ENCODE measurements around the gene NEGR1.

The NEGR1 gene

GRCh38 chr1:71424536-71424935, 857.8 kb downstream of the NEGR1 start:
- no peak for TF ChIP-seq Cebpa-rat (IDR thresholded peaks at IDR 0.05)
- no peak overlapping the region for H3K9ac ChIP-seq
- H3K36me3 ChIP-seq, result no peaks in the 10 kb centered on the region
- H4K20me1 ChIP-seq, result no peaks in the 10 kb centered on the region; a peak in 1 of 22 replicates
- no peaks in the 10 kb centered on the region for H3K9me3 ChIP-seq (replicated peaks in 1 of 11)
- H3K4me2 ChIP-seq, result no peak overlapping the region
- no peaks in the 10 kb centered on the region for H3K27me3 ChIP-seq
- no peaks in the 10 kb centered on the region for H3K4me1 ChIP-seq
- no peak overlapping the region for H3K4me3 ChIP-seq
- no peak overlapping the region for H3K27ac ChIP-seq

- Histone ChIP-seq H3K9me3 (replicated peaks in 1 of 11) (no peaks in the 10 kb centered on the region), H3K4me1 (no peaks in the 10 kb centered on the region), H3K4me2 (no peak overlapping the region), H3K36me3 (no peaks in the 10 kb centered on the region), H3K27ac (no peak overlapping the region), H4K20me1 (no peaks in the 10 kb centered on the region; a peak in 1 of 22 replicates), H3K27me3 (no peaks in the 10 kb centered on the region), H3K4me3 (no peak overlapping the region), H3K9ac (no peak overlapping the region)
- TF ChIP-seq Cebpa-rat (IDR thresholded peaks at IDR 0.05), result no peak
Observed at GRCh38 chr1:71422221-71422620, 860.1 kb downstream of the NEGR1 start.

- TF ChIP-seq Cebpa-rat (IDR thresholded peaks at IDR 0.05), result no peak
- peaks cover 5 to 26% (median 18%) of the 10 kb centered on the region in 10 experiments for H3K4me1 ChIP-seq
- H3K4me2 ChIP-seq, result no peak overlapping the region
- no peaks in the 10 kb centered on the region for H3K27me3 ChIP-seq
- H4K20me1 ChIP-seq, result no peaks in the 10 kb centered on the region
- no peak overlapping the region for H3K4me3 ChIP-seq
- H3K27ac ChIP-seq, result no peak overlapping the region
- H3K36me3 ChIP-seq, result no peaks in the 10 kb centered on the region
- no peaks in the 10 kb centered on the region for H3K9me3 ChIP-seq (replicated peaks in 1 of 11)
- no peak overlapping the region for H3K9ac ChIP-seq
Observed at GRCh38 chr1:71417421-71417820, 864.9 kb downstream of the NEGR1 start.

GRCh38 chr1:71414179-71414578, 868.2 kb downstream of the NEGR1 start:
- peak overlapping the region; percentile 22 to 66 (median 40); a peak in 20 of 22 replicates for H3K4me2 ChIP-seq
- no peaks in the 10 kb centered on the region for H3K9me3 ChIP-seq (replicated peaks in 1 of 11)
- H3K27ac ChIP-seq, result peak overlapping the region in 10 of 11 experiments; percentile 40 to 76 (median 68); a peak in 20 of 22 replicates
- H4K20me1 ChIP-seq, result no peaks in the 10 kb centered on the region
- H3K9ac ChIP-seq, result peak overlapping the region in 8 of 11 experiments; percentile 1 to 57 (median 22); a peak in 9 of 22 replicates
- peaks cover 5 to 26% (median 18%) of the 10 kb centered on the region in 10 experiments for H3K4me1 ChIP-seq
- H3K4me3 ChIP-seq, result no peak overlapping the region
- no peaks in the 10 kb centered on the region for H3K27me3 ChIP-seq
- peak in 2 of 11 experiments; percentile 44 to 60; a peak in 3 of 22 replicates for TF ChIP-seq Cebpa-rat (IDR thresholded peaks at IDR 0.05)
- H3K36me3 ChIP-seq, result no peaks in the 10 kb centered on the region

GRCh38 chr1:71413441-71414175, 868.7 kb downstream of the NEGR1 start:
- H3K27ac ChIP-seq, result peak overlapping the region in 10 of 11 experiments; percentile 39 to 76 (median 68); a peak in 20 of 22 replicates
- H3K27me3 ChIP-seq, result no peaks in the 10 kb centered on the region
- H3K4me2 ChIP-seq, result peak overlapping the region in 10 of 11 experiments; percentile 8 to 66 (median 41); a peak in 13 of 22 replicates
- no peaks in the 10 kb centered on the region for H3K9me3 ChIP-seq (replicated peaks in 1 of 11)
- no peaks in the 10 kb centered on the region for H4K20me1 ChIP-seq
- no peak overlapping the region for H3K4me3 ChIP-seq
- no peak for TF ChIP-seq Cebpa-rat (IDR thresholded peaks at IDR 0.05)
- peak overlapping the region in 1 of 11 experiments; percentile 17; a peak in 2 of 22 replicates for H3K9ac ChIP-seq
- peaks cover 5 to 26% (median 18%) of the 10 kb centered on the region in 10 experiments for H3K4me1 ChIP-seq
- H3K36me3 ChIP-seq, result no peaks in the 10 kb centered on the region

GRCh38 chr1:71400050-71400449, 882.3 kb downstream of the NEGR1 start:
- TF ChIP-seq Cebpa-rat (IDR thresholded peaks at IDR 0.05), result no peak
- H3K9ac ChIP-seq, result no peak overlapping the region
- H3K36me3 ChIP-seq, result peaks cover 0 to 7% (median 0%) of the 10 kb centered on the region in 11 experiments; a peak in 2 of 22 replicates
- H3K9me3 ChIP-seq (replicated peaks in 1 of 11), result peaks cover 0 to 13% (median 5%) of the 10 kb centered on the region in 11 experiments; a peak in 3 of 22 replicates
- no peak overlapping the region for H3K27ac ChIP-seq
- H3K27me3 ChIP-seq, result no peaks in the 10 kb centered on the region
- no peak overlapping the region for H3K4me3 ChIP-seq
- peak overlapping the region in 7 of 11 experiments; percentile 0 to 39 (median 24); a peak in 8 of 22 replicates for H3K4me2 ChIP-seq
- peaks cover 0 to 11% (median 8%) of the 10 kb centered on the region in 10 experiments; a peak in 5 of 20 replicates for H3K4me1 ChIP-seq
- H4K20me1 ChIP-seq, result no peaks in the 10 kb centered on the region

GRCh38 chr1:71399594-71399993, 882.7 kb downstream of the NEGR1 start:
- Histone ChIP-seq H4K20me1 (no peaks in the 10 kb centered on the region), H3K4me3 (no peak overlapping the region), H3K27ac (no peak overlapping the region), H3K36me3 (peaks cover 0 to 7% (median 0%) of the 10 kb centered on the region in 11 experiments; a peak in 2 of 22 replicates), H3K4me1 (peaks cover 0 to 11% (median 8%) of the 10 kb centered on the region in 10 experiments; a peak in 5 of 20 replicates), H3K9ac (no peak overlapping the region), H3K9me3 (replicated peaks in 1 of 11) (peaks cover 0 to 14% (median 5%) of the 10 kb centered on the region in 11 experiments; a peak in 4 of 22 replicates), H3K4me2 (peak overlapping the region in 6 of 11 experiments; percentile 0 to 33 (median 22); a peak in 8 of 22 replicates), H3K27me3 (no peaks in the 10 kb centered on the region)
- TF ChIP-seq Cebpa-rat (IDR thresholded peaks at IDR 0.05), result no peak

- no peak overlapping the region for H3K27ac ChIP-seq
- H3K36me3 ChIP-seq, result peaks cover 0 to under 1% (median 0%) of the 10 kb centered on the region in 11 experiments; a peak in 2 of 22 replicates
- TF ChIP-seq Cebpa-rat (IDR thresholded peaks at IDR 0.05), result no peak
- H3K4me1 ChIP-seq, result peaks cover 0 to 19% (median 0%) of the 10 kb centered on the region in 10 experiments; a peak in 3 of 20 replicates
- no peaks in the 10 kb centered on the region for H3K27me3 ChIP-seq
- H3K9me3 ChIP-seq (replicated peaks in 1 of 11), result peaks cover 5 to 40% (median 17%) of the 10 kb centered on the region in 11 experiments; a peak in 18 of 22 replicates
- H3K4me2 ChIP-seq, result no peak overlapping the region
- no peak overlapping the region for H3K4me3 ChIP-seq
- no peak overlapping the region for H3K9ac ChIP-seq
- no peaks in the 10 kb centered on the region for H4K20me1 ChIP-seq
Observed at GRCh38 chr1:71393301-71393700, 889.0 kb downstream of the NEGR1 start.

- TF ChIP-seq Cebpa-rat (IDR thresholded peaks at IDR 0.05), result no peak
- H3K4me2 ChIP-seq, result peak overlapping the region in 1 of 11 experiments; percentile 20; a peak in 2 of 22 replicates
- H3K9me3 ChIP-seq (replicated peaks in 1 of 11), result peaks cover 0 to 55% (median 22%) of the 10 kb centered on the region in 11 experiments; a peak in 18 of 22 replicates
- H3K9ac ChIP-seq, result no peak overlapping the region
- no peaks in the 10 kb centered on the region for H4K20me1 ChIP-seq
- H3K4me1 ChIP-seq, result peaks cover 0 to 15% (median 0%) of the 10 kb centered on the region in 10 experiments; a peak in 3 of 20 replicates
- H3K27ac ChIP-seq, result peak overlapping the region in 1 of 11 experiments; percentile 42; a peak in 2 of 22 replicates
- H3K27me3 ChIP-seq, result no peaks in the 10 kb centered on the region
- no peak overlapping the region for H3K4me3 ChIP-seq
- H3K36me3 ChIP-seq, result no peaks in the 10 kb centered on the region
Observed at GRCh38 chr1:71390518-71390917, 891.8 kb downstream of the NEGR1 start.
